Germinal center (tissue), 1 donor: ENCODE results near the gene USP2.

ENCODE experiments used
- DNase-seq: peaks from one replicate; pipeline ENCODE4 v3.0.0; 2012; ENCODE audit warnings: mixed read lengths, low spot score

USP2 gene

GRCh38 chr11:119363081-119363850, 18.2 kb downstream of the USP2 start:
- no peak for DNase-seq

GRCh38 chr11:119362741-119363080, 18.8 kb downstream of the USP2 start:
- no peak for DNase-seq

- no peak for DNase-seq
These were observed 19.4 kb downstream of the USP2 start for GRCh38 chr11:119361941-119362725.

DNA sequence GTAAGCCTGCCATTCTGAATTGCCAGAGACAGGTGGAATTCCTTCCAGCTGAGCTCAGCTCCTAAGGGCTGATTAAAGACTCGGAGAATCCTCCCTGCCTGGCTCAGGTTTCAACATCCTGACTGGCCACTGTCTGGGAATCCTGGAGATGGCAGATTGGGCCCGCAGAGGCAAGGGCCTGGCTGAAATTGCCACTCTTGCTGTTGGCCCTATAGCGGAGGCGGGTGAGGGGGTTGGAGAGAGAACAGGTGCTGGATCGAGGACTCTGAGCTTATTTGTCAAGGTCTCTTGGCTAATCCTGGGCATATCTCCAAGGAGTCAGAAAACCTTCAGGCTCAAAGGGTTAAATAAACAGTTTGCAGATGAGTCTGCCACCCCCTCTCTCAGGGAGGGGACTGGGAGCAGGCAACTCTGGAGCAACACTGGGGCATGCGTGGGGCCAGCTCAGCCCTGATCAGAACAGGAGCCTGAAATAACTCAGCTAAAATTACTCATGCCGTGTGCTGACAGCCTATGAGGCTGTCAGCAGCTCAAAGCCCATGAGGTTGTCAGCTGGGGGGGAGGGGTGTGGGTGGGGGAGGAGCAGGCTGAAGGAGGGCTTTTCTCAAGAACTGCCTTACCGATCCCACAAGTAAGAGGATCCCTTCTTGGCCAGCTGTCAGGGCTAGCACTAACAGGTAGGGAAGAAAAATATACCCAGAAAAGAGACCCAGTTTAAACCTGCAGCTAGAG, 20.3 kb downstream of the USP2 start:
- DNase-seq: no peak

- DNase-seq: peak; percentile 40
These were observed 21.9 kb downstream of the USP2 start for GRCh38 chr11:119359365-119360214.

GRCh38 chr11:119357074-119357473, 24.4 kb downstream of the USP2 start:
- DNase-seq: no peak

- peak; percentile 86 for DNase-seq
These were observed 25.0 kb downstream of the USP2 start for GRCh38 chr11:119356349-119357031.

DNA sequence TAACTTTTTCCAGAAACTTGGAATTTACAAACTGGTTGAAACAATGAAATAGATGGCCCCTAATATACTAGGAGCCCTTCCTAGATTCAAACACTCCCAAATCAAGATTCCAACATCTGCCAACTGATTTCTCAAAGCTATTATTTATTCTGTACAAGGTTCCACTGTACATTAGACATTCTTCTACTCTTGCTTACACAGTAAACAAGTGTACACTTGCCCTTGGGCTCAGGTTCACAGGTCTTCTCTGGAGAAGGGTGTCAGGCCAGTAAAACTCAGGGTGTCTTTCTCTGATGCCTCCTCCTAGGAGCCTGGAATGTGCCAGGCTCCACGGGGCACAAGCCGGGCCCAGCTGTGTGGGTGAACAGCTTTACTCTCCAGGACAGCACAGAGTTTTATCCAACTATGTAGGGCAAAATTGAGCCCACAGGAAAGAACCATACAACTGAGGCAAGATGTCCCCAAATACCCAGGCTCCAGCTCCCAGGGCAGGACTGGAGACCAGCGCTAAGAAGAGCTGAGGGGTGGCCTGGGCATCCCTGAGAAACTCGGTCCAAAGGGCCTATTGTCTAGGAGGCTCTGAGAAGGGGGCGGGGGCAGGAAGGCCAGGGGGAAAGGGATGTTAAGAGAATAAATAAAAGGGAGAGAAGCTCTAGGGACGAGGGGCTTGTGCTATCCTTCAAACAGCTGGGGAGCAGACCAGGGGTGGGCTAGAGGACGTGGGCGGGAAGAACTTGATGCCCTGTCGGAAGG, 26.2 kb downstream of the USP2 start:
- no peak for DNase-seq

DNA sequence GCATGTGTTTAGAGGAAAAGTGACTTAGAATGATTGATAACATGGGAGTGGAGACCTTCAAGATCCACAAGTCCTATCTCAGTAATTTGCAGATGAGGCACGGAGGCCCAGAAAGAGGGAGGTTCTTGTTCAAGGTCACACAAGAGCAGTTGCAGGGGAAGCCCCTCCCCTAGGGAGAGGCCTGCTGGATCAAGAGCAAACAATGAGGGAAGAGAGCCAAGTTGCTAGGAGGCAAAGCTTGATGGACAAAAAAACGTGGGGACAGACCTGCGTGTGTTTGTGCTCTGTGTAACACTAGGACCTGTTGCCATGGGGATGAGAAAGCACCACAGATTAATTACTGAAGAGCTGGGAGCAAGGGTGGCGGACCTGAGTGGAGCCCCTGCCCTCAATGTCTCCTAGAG, 28.6 kb downstream of the USP2 start:
- no peak for DNase-seq

DNA sequence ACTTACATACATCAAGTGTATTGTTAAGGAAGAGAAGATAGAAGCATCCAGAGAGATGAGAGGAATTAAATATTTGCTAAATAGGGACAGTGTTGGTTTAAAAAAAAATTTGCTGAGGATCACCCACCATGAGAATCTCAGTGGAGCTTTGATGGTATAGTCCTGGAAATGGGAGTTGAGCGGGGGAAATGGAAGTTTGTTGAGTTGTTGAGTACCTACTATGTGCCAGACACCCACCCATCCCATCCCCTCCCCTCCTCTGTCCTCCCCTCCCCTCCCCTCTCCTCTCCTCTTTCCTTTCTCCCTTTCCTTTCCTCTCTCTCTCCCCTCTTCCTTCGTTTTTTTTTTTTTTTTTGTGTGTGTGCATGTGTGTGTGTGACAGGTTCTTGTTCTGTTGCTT, 30.3 kb downstream of the USP2 start:
- no peak for DNase-seq

DNA sequence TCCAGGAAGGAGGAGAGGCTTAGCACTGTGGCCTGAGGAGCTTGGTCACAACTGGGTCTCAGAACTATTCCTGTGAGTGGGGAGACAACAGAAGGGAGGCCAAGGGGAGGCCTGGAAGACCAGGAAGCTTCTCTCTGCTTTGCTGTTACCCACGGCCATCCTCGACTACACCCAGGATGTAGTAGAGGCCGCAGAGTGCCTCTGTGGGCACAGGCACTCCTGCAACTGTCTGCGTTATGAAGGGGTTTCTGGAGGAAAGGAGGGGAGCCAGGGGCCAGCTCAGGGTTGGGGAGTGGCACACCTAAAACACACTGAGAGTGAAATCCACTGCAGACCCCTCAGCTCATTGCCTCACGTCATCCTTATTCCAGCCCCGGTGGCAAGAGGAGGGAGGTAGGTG, 31.2 kb downstream of the USP2 start:
- no peak for DNase-seq

GRCh38 chr11:119347940-119348605, 33.4 kb downstream of the USP2 start:
- DNase-seq: no peak

DNA sequence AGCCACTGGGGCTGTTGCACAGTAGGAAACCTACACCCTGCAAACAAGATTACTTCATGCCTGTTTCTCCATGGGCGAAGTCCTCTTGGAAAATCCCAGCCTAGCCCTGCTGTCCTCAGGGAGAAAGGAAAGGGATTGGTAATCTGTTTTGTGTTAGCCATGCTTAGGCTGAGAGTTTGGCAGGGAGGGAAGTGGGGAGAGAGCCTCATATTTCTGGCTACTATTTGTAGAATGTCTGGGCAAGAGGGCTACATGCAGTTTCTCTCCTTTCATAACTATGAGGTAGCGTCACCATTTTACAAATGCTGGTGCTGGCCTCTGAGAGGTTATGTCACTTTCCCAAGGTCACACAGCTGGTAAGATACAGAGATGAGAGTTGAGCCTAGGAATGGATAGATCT, 34.2 kb downstream of the USP2 start:
- no peak for DNase-seq

DNA sequence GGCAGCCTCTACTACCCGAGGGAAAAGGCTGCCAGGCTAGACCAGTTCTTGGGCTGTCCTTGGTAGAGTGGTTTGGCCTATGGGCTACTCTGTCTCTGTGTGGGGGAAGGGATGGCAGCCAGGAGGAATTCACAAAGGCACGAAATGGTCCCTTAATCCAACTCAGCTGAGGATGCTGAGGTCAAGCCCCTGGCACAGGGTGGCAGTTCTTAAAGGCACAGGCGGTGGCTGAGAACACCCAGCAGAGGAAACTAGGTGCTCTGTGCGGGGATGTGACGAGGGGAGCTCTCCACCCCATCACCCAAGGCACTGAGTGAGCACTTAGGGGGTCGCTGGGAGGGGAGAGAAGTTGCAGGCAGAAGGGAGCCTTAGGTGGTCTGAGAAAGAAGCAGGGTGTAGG, 34.9 kb downstream of the USP2 start, which contains the start of gene MFRP:
Gene MFRP (minus strand): TSS at position 101 of the 400 bp plus-strand sequence. CDS start 192 bp downstream, outside the sequence.
- DNase-seq: no peak

GRCh38 chr11:119345685-119346084, 35.8 kb downstream of the USP2 start:
- no peak for DNase-seq

- DNase-seq: no peak
These were observed 37.0 kb downstream of the USP2 start for GRCh38 chr11:119344291-119345010.

DNA sequence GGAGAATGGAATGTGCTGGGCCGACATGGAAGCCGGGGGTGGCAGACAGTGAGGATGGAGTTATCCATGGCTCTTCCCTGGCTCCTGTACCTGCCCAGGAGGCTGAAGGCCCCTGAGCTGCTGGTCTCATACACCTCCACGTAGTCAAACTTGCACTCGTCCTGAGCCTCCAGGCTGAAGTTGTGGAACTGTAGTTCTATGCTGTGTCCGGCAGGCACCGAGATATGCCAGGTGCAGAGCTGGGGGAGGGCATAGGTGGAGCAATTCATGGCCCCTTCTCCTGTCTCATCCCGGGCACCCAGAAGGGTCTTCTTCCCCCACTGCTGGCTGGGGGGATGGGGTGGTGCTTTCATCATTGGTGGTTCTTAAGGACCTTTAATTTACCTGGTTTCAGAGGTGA, 37.8 kb downstream of the USP2 start:
- no peak for DNase-seq

- no peak for DNase-seq
These were observed 38.9 kb downstream of the USP2 start for GRCh38 chr11:119342362-119343130.

DNA sequence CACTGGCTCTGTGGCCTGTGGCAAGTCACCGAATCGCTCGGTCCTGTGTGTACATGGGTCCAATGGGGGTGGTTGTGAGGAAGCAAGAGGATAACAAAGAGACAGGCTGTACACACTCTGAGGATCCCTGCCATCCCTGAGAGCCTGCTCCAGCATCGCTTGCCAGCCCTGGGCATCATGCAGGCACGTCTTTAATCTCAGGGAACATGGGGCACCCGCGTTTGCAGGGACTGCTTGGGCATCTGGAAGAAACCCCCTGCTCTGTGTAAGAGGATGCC, 39.5 kb downstream of the USP2 start:
- DNase-seq: no peak
